GM12878 (cell line): ENCODE measurements around the gene GPRIN1. TPM values are rescaled to one million over a fixed set of nuclear protein-coding genes. Genes with fewer than 3 reads are reported as not detected.

Source experiments
- ATAC-seq: fragments of 200-7000 bp; cut with Tn5 transposase; 3 replicates; pipeline ENCODE4 v1.9.1; 2020; ENCODE audit warnings: mild to moderate bottlenecking, moderate library complexity
- BruUV-seq: library from RNA; stranded (reverse); fragments of 400-500 nt; replicated peaks from 2 replicates; lab custom pipeline; 2021; lab: Mats Ljungman, UMichigan
- CTCF ChIA-PET: fragments of 300-600 bp; sonication (Branson Sonifier 250); formaldehyde crosslinking; extraction: SDS; loops from one replicate; lab custom pipeline; 2021; ENCODE audit warnings: inconsistent platforms; lab: Yijun Ruan, JAX
- POLR2A ChIA-PET: fragments of 350-600 bp; formaldehyde crosslinking; extraction: SDS; loops from one replicate; lab custom pipeline; 2021; ENCODE audit warnings: inconsistent platforms; lab: Charles Lee
- RAD21 ChIA-PET: fragments of 300-600 bp; sonication (Branson Sonifier 250); formaldehyde crosslinking; loops from one replicate; lab custom pipeline; 2023; ENCODE audit warnings: antibody characterized with exemption; ENCODE audit not compliant: unreplicated experiment; lab: Charles Lee
- SMC1A ChIA-PET: fragments of 300-600 bp; sonication (Branson Sonifier 250); formaldehyde crosslinking; loops from one replicate; lab custom pipeline; 2023; ENCODE audit not compliant: unreplicated experiment, uncharacterized antibody; lab: Charles Lee
- DNase-seq: peaks from one replicate; pipeline ENCODE4 v3.0.0-alpha.2; 2011; ENCODE audit warnings: low read depth, low spot score
- FAIRE-seq: peaks from 3 replicates; lab custom pipeline; 2011; peaks lifted over from hg19 to GRCh38; lab: Jason Lieb, UNC
- H2AFZ ChIP-seq: 2 replicates; pipeline ENCODE4 v1.6.0; 2011; ENCODE audit warnings: low read depth, low read length, control low read depth; ENCODE audit not compliant: control insufficient read depth
- H3K27ac ChIP-seq: 2 replicates; pipeline ENCODE4 v1.5.1; 2011; ENCODE audit warnings: control low read depth; ENCODE audit not compliant: control insufficient read depth, insufficient read depth
- H3K27me3 ChIP-seq, 2 experiments: replicated peaks in 1 of 2; 2 replicates each; pipeline versions ENCODE4 v1.6.0 to v1.6.1; 2011; ENCODE audit warnings: low read length in 1 of 2; ENCODE audit not compliant: control insufficient read depth in 2 of 2, insufficient read depth in 2 of 2
- H3K36me3 ChIP-seq, 2 experiments: 2 replicates each; pipeline ENCODE4 v1.5.1; 2011; ENCODE audit warnings: low read length in 1 of 2; ENCODE audit not compliant: control insufficient read depth in 2 of 2, insufficient read depth in 2 of 2
- H3K4me1 ChIP-seq: 2 replicates; pipeline ENCODE4 v1.6.1; 2011; ENCODE audit warnings: mild to moderate bottlenecking, low read length, moderate library complexity, mixed read lengths; ENCODE audit not compliant: control insufficient read depth, insufficient read depth
- H3K4me2 ChIP-seq: 2 replicates; pipeline ENCODE4 v1.6.0; 2011; ENCODE audit warnings: control low read depth; ENCODE audit not compliant: control insufficient read depth, insufficient read depth
- H3K4me3 ChIP-seq: fragments of 200-600 bp; sonication (generic); 2 replicates; pipeline ENCODE4 v1.5.1; 2016
- H3K79me2 ChIP-seq: 2 replicates; pipeline ENCODE4 v1.6.0; 2011; ENCODE audit warnings: low read length; ENCODE audit not compliant: control insufficient read depth, insufficient read depth
- H3K9ac ChIP-seq: 2 replicates; pipeline ENCODE4 v1.8.0; 2011; ENCODE audit warnings: low read length, control low read depth, mixed read lengths; ENCODE audit not compliant: control insufficient read depth, insufficient read depth
- H3K9me3 ChIP-seq: replicated peaks from 3 replicates; pipeline ENCODE4 v1.5.1; 2011; ENCODE audit warnings: mild to moderate bottlenecking, low read length; ENCODE audit not compliant: control insufficient read depth, insufficient read depth
- H4K20me1 ChIP-seq: 2 replicates; pipeline ENCODE4 v1.6.0; 2011; ENCODE audit not compliant: control insufficient read depth, insufficient read depth
- CEBPB ChIP-seq, 2 experiments: fragments of 150-350 bp in 1 of 2; IDR thresholded peaks; 2 replicates each; pipeline ENCODE4 v1.6.1; 2012 to 2014; ENCODE audit warnings: low read depth in 2 of 2, low read length in 2 of 2, borderline replicate concordance in 1 of 2, inconsistent platforms in 1 of 2
- CHD1 ChIP-seq: IDR thresholded peaks from 2 replicates; pipeline ENCODE4 v1.6.1; 2012; ENCODE audit warnings: low read depth, low read length, improper control_type of control experiment
- DPF2 ChIP-seq: fragments of 450-650 bp; IDR thresholded peaks from 2 replicates; pipeline ENCODE4 v1.6.1; 2017; ENCODE audit warnings: mild to moderate bottlenecking
- E2F4 ChIP-seq: IDR thresholded peaks from 2 replicates; pipeline ENCODE4 v1.6.1; 2012; ENCODE audit warnings: low read depth, low read length, improper control_type of control experiment
- HDGF ChIP-seq: fragments of 450-650 bp; IDR thresholded peaks from 2 replicates; pipeline ENCODE4 v1.6.1; 2016; ENCODE audit warnings: antibody characterized with exemption
- IRF4 ChIP-seq: IDR thresholded peaks from 2 replicates; pipeline ENCODE4 v1.6.1; 2011; ENCODE audit warnings: low read depth, low read length
- NR2C1 ChIP-seq: fragments of 450-650 bp; IDR thresholded peaks from 2 replicates; pipeline ENCODE4 v1.6.1; 2017; ENCODE audit warnings: antibody characterized with exemption, mild to moderate bottlenecking, moderate library complexity
- POU2F2 ChIP-seq: IDR thresholded peaks from 3 replicates; pipeline ENCODE4 v1.6.1; 2011; ENCODE audit warnings: low read depth, mild to moderate bottlenecking, low read length, borderline replicate concordance
- RELA ChIP-seq: fragments of 450-650 bp; IDR thresholded peaks from 2 replicates; pipeline ENCODE4 v1.8.0; 2014; ENCODE audit warnings: borderline replicate concordance; ENCODE audit not compliant: partially characterized antibody
- SIX5 ChIP-seq: IDR thresholded peaks from 2 replicates; pipeline ENCODE4 v1.6.1; 2011; ENCODE audit warnings: mild to moderate bottlenecking, low read depth, low read length, moderate library complexity; ENCODE audit not compliant: severe bottlenecking
- TCF7 ChIP-seq: IDR thresholded peaks from 2 replicates; pipeline ENCODE4 v1.6.1; 2014; ENCODE audit warnings: antibody characterized with exemption, borderline replicate concordance
- ZBTB11 ChIP-seq: fragments of 450-650 bp; formaldehyde crosslinking; IDR thresholded peaks from 2 replicates; pipeline ENCODE4 v1.5.0; 2022; ENCODE audit warnings: mild to moderate bottlenecking, missing genetic modification characterization
- ZBTB4 ChIP-seq: fragments of 450-650 bp; formaldehyde crosslinking; IDR thresholded peaks from 2 replicates; pipeline ENCODE4 v1.4.0; 2022; ENCODE audit warnings: mild to moderate bottlenecking, moderate library complexity
- ZNF274 ChIP-seq: IDR thresholded peaks from one replicate; pipeline ENCODE4 v1.8.0; 2011; ENCODE audit not compliant: insufficient read length, insufficient read depth
- WGBS: methylation state at CpG from one replicate; pipeline ENCODE4 v1.1.6; 2016; ENCODE audit warnings: low lambda C conversion rate; ENCODE audit not compliant: insufficient replicate concordance, insufficient coverage; ENCODE audit errors: missing lambda C conversion rate; 5-methylcytosine and 5-hydroxymethylcytosine counted together
- in situ Hi-C: fragments of 300-500 bp; cut with MboI; formaldehyde crosslinking; loops from 9 replicates; pipeline ENCODE4 v1.14.3; 2018; ENCODE audit warnings: mixed read lengths
- intact Hi-C: fragments of 100-400 bp; cut with micrococcal nuclease; formaldehyde crosslinking; loops from one replicate; pipeline ENCODE4 v1.14.2; 2022; ENCODE audit not compliant: unreplicated experiment
- polyA plus RNA-seq, 11 experiments: library from polyadenylated mRNA; depleted of rRNA in 4 of 11; unstranded in 6 of 11; stranded (reverse) in 5 of 11; fragments of >200 nt; fragmentation: Nextera tagmentation in 4 of 11; fragmentation: Illumina TruSeq in 1 of 11; extraction: Ambion mirVana in 4 of 11; extraction: Trizol in 1 of 11; gene quantifications; 1 replicate in 1 of 11; 2 replicates in 10 of 11; pipeline versions ENCODE4 v1.2.1 to v1.2.3, GENCODE V29; 2011 to 2016; ENCODE audit warnings: inconsistent platforms in 2 of 11, missing spikeins in 2 of 11, low read depth in 1 of 11
- total RNA-seq, 4 experiments: library from RNA; depleted of rRNA in 3 of 4; stranded (reverse); fragments of >200 nt in 3 of 4; fragmentation: Illumina TruSeq in 1 of 4; extraction: Trizol in 1 of 4; gene quantifications; 2 replicates each; pipeline versions ENCODE4 v1.2.1 to v1.2.3, GENCODE V29; 2013 to 2021

GPRIN1 gene
- total and polyA plus RNA-seq, 10 of the 15 experiments (the other 5 are each of a cell fraction or from before 2014, with no cell fraction given): 0.52 to 16.3 (median 4.5) TPM

- TF ChIP-seq ZBTB4 (CRISPR knock-in tag) (no peak), POU2F2 (no peak), CEBPB (IDR thresholded peaks at IDR 0.05; ENCODE audit: borderline replicate concordance in 1 of 2, low read depth in 2 of 2, low read length in 2 of 2) (no peak), RELA (no peak), HDGF (no peak), NR2C1 (no peak), IRF4 (no peak)
These were observed 10.5 kb upstream of the GPRIN1 start (continued) for GRCh38 chr5:176620333-176620981.

GRCh38 chr5:176619569-176620332, 9.8 kb upstream of the GPRIN1 start:
- Histone ChIP-seq H3K36me3 (no peaks in the 10 kb centered on the region), H3K27ac (no peak overlapping the region), H3K9ac (no peak overlapping the region), H3K4me3 (no peak overlapping the region), H3K79me2 (no peaks in the 10 kb centered on the region), H3K4me2 (no peak overlapping the region), H4K20me1 (no peaks in the 10 kb centered on the region), H3K27me3 (peaks cover 4 to 7% of the 10 kb centered on the region in 2 experiments), H3K4me1 (no peaks in the 10 kb centered on the region), H3K9me3 (no peaks in the 10 kb centered on the region), H2AFZ (no peak overlapping the region)
- ChIA-PET CTCF (no interaction called here), SMC1A (no interaction called here), POLR2A (no interaction called here), RAD21 (no interaction called here)
- FAIRE-seq (no peak), DNase-seq (no peak), ATAC-seq (no peak)
- in situ Hi-C loops (no loop called here), intact Hi-C loops (loop anchor here (5.0 kb wide), 1 partner anchor 47 kb away; no protein-coding TSS in a partner anchor)
- no TSS peak for BruUV-seq
- 58% methylated on average over 45 of the region's 59 CpGs for WGBS
- TF ChIP-seq DPF2: no peak
- TF ChIP-seq SIX5: no peak
- no peak for TF ChIP-seq CHD1
- no peak for TF ChIP-seq ZNF274
- TF ChIP-seq E2F4: no peak
- no peak for TF ChIP-seq TCF7
- no peak for TF ChIP-seq ZBTB11 (CRISPR knock-in tag)
